HepG2 (cell line): ENCODE results near the gene LRRC73. TPM values are rescaled to one million over a fixed set of nuclear protein-coding genes. Genes with fewer than 3 reads are reported as not detected.

Experiments
- ATAC-seq: fragments of 200-7000 bp; cut with Tn5 transposase; 3 replicates; pipeline ENCODE4 v1.9.1; 2020; ENCODE audit warnings: mild to moderate bottlenecking, moderate library complexity
- BruUV-seq: library from RNA; stranded (reverse); fragments of 400-500 nt; replicated peaks from 2 replicates; lab custom pipeline; 2021; lab: Mats Ljungman, UMichigan
- CTCF ChIA-PET: fragments of 300-600 bp; formaldehyde crosslinking; extraction: SDS; loops from one replicate; lab custom pipeline; 2021; ENCODE audit warnings: low total read pairs, inconsistent platforms, low intra/inter-chr PET ratio; lab: Yijun Ruan, JAX
- POLR2A ChIA-PET: fragments of 350-600 bp; sonication (Branson Sonifier 250); formaldehyde crosslinking; loops from one replicate; lab custom pipeline; 2020; ENCODE audit warnings: antibody characterized with exemption, inconsistent platforms; lab: Yijun Ruan, JAX
- DNase-seq: peaks from one replicate; pipeline ENCODE4 v3.0.0-alpha.2; 2015; ENCODE audit warnings: low spot score
- FAIRE-seq: peaks from 3 replicates; lab custom pipeline; 2011; peaks lifted over from hg19 to GRCh38; lab: Jason Lieb, UNC
- H2AFZ ChIP-seq: one replicate; pipeline ENCODE4 v1.6.1; 2011; ENCODE audit warnings: low read length, inconsistent platforms
- H3K27ac ChIP-seq: fragments of 300-600 bp; 3 replicates; pipeline ENCODE4 v1.8.0; 2011; ENCODE audit warnings: mixed run types, mild to moderate bottlenecking, mixed read lengths, low read length, inconsistent platforms; ENCODE audit not compliant: insufficient read depth; ENCODE audit errors: extremely low read length
- H3K27me3 ChIP-seq, 2 experiments: fragments of 200-600 bp in 1 of 2; 2 replicates in 1 of 2; 3 replicates in 1 of 2; pipeline versions ENCODE4 v1.6.0 to v1.8.0; 2011; ENCODE audit warnings: low read length in 2 of 2, mild to moderate bottlenecking in 2 of 2, moderate library complexity in 2 of 2, inconsistent platforms in 1 of 2; ENCODE audit not compliant: insufficient read depth in 2 of 2, control insufficient read depth in 1 of 2
- H3K36me3 ChIP-seq, 2 experiments: fragments of 200-600 bp in 1 of 2; replicated peaks in 1 of 2; 2 replicates in 1 of 2; 3 replicates in 1 of 2; pipeline versions ENCODE4 v1.5.1 to v1.8.0; 2011; ENCODE audit warnings: low read length in 2 of 2, inconsistent platforms in 1 of 2; ENCODE audit not compliant: insufficient read depth in 2 of 2, control insufficient read depth in 1 of 2
- H3K4me1 ChIP-seq: 2 replicates; pipeline ENCODE4 v1.5.1; 2012; ENCODE audit warnings: low read length, inconsistent platforms; ENCODE audit not compliant: insufficient read depth
- H3K4me2 ChIP-seq: 2 replicates; pipeline ENCODE4 v1.6.0; 2011; ENCODE audit warnings: low read depth, low read length, inconsistent platforms
- H3K4me3 ChIP-seq, 3 experiments: fragments of 200-600 bp in 1 of 3; sonication (generic), shearing (Covaris generic) in 1 of 3; replicated peaks in 1 of 3; 2 replicates each; pipeline ENCODE4 v1.5.1; 2011 to 2016; ENCODE audit warnings: low read length in 3 of 3, inconsistent platforms in 2 of 3, low read depth in 2 of 3, mild to moderate bottlenecking in 2 of 3, control low read depth in 1 of 3, mixed read lengths in 1 of 3; ENCODE audit not compliant: insufficient read depth in 1 of 3
- H3K79me2 ChIP-seq: one replicate; pipeline ENCODE4 v1.6.1; 2011; ENCODE audit warnings: low read length, inconsistent platforms; ENCODE audit not compliant: insufficient read depth
- H3K9ac ChIP-seq: 2 replicates; pipeline ENCODE4 v1.6.0; 2011; ENCODE audit warnings: mild to moderate bottlenecking, low read depth, low read length, inconsistent platforms; ENCODE audit not compliant: insufficient read depth
- H3K9me3 ChIP-seq: 2 replicates; pipeline ENCODE4 v1.5.1; 2012; ENCODE audit warnings: mild to moderate bottlenecking, low read length
- H4K20me1 ChIP-seq: 2 replicates; pipeline ENCODE4 v1.6.0; 2011; ENCODE audit warnings: inconsistent platforms, mild to moderate bottlenecking, low read length, moderate library complexity; ENCODE audit not compliant: insufficient read depth
- GABPA ChIP-seq, 2 experiments: IDR thresholded peaks; 2 replicates each; pipeline ENCODE4 v1.6.1; 2011 to 2016; ENCODE audit warnings: low read depth in 2 of 2, low read length in 1 of 2, missing biosample characterization in 1 of 2, missing genetic modification characterization in 1 of 2
- HOXD1 ChIP-seq: sonication (generic); formaldehyde crosslinking; IDR thresholded peaks from 2 replicates; pipeline ENCODE4 v1.5.0; 2020; ENCODE audit warnings: missing genetic modification reagents
- JDP2 ChIP-seq: sonication (generic); formaldehyde crosslinking; IDR thresholded peaks from 2 replicates; pipeline ENCODE4 v1.8.1; 2022; ENCODE audit warnings: missing genetic modification reagents, borderline replicate concordance
- KIAA2018 ChIP-seq: sonication (generic); formaldehyde crosslinking; IDR thresholded peaks from 2 replicates; pipeline ENCODE4 v1.5.0; 2020; ENCODE audit warnings: mild to moderate bottlenecking, missing genetic modification reagents, borderline replicate concordance
- MXD1 ChIP-seq: sonication (generic); formaldehyde crosslinking; IDR thresholded peaks from 2 replicates; pipeline ENCODE4 v1.4.0; 2020; ENCODE audit warnings: mild to moderate bottlenecking, missing genetic modification reagents
- MYC ChIP-seq: sonication (generic); formaldehyde crosslinking; IDR thresholded peaks from 2 replicates; pipeline ENCODE4 v1.9.0; 2021; ENCODE audit warnings: missing genetic modification reagents, borderline replicate concordance
- SMAD9 ChIP-seq: sonication (generic); formaldehyde crosslinking; IDR thresholded peaks from 2 replicates; pipeline ENCODE4 v1.5.1; 2020; ENCODE audit warnings: mild to moderate bottlenecking, missing genetic modification reagents
- ZNF253 ChIP-seq: sonication (generic); formaldehyde crosslinking; IDR thresholded peaks from 2 replicates; pipeline ENCODE4 v1.8.0; 2022; ENCODE audit warnings: mild to moderate bottlenecking, missing genetic modification reagents, borderline replicate concordance
- ZNF274 ChIP-seq: sonication (generic); formaldehyde crosslinking; IDR thresholded peaks from 2 replicates; pipeline ENCODE4 v1.5.1; 2020; ENCODE audit warnings: mild to moderate bottlenecking, missing genetic modification reagents
- ZNF44 ChIP-seq: sonication (generic); formaldehyde crosslinking; IDR thresholded peaks from 2 replicates; pipeline ENCODE4 v1.5.1; 2020; ENCODE audit warnings: mild to moderate bottlenecking, missing genetic modification reagents
- ZNF576 ChIP-seq: sonication (generic); formaldehyde crosslinking; IDR thresholded peaks from 2 replicates; pipeline ENCODE4 v1.4.0; 2020; ENCODE audit warnings: mild to moderate bottlenecking, missing genetic modification reagents
- ZNF577 ChIP-seq: sonication (generic); formaldehyde crosslinking; IDR thresholded peaks from 2 replicates; pipeline ENCODE4 v1.4.0; 2020; ENCODE audit warnings: mild to moderate bottlenecking, low read depth, missing genetic modification reagents, borderline replicate concordance
- WGBS: methylation state at CpG from one replicate; pipeline ENCODE4 v1.1.6; 2017; ENCODE audit warnings: low lambda C conversion rate; 5-methylcytosine and 5-hydroxymethylcytosine counted together
- in situ Hi-C: cut with HindIII; loops from 2 replicates; pipeline ENCODE4 v1.10.0; 2017; ENCODE audit warnings: low pct_unique_long_range_greater_than_20kb; ENCODE audit not compliant: extremely low pct_ligation_motif_present
- intact Hi-C: fragments of 100-400 bp; cut with micrococcal nuclease; formaldehyde crosslinking; loops from one replicate; pipeline ENCODE4 v1.10.0; 2022; ENCODE audit not compliant: unreplicated experiment
- polyA plus RNA-seq, 8 experiments: library from polyadenylated mRNA; depleted of rRNA in 3 of 8; stranded (reverse) in 7 of 8; unstranded in 1 of 8; fragments of >200 nt; fragmentation: Illumina TruSeq in 4 of 8; extraction: Trizol in 4 of 8; gene quantifications; 2 replicates each; pipeline versions ENCODE4 v1.2.1 to v1.2.3, GENCODE V29; 2011 to 2016; ENCODE audit warnings: low read depth in 4 of 8, missing spikeins in 1 of 8, mixed read lengths in 1 of 8; ENCODE audit not compliant: insufficient read depth in 1 of 8
- total RNA-seq, 5 experiments: library from RNA; depleted of rRNA; stranded (reverse); fragments of >200 nt; fragmentation: Illumina TruSeq; extraction: Trizol; gene quantifications; 2 replicates each; pipeline ENCODE4 v1.2.3, GENCODE V29; 2016; ENCODE audit warnings: low read depth in 1 of 5

LRRC73 gene
- total and polyA plus RNA-seq, 2 of the 13 experiments (the other 11 are each of a cell fraction or from before 2014, with no cell fraction given), result 0.11 to 0.12 TPM

- Histone ChIP-seq H3K4me2 (no peak overlapping the region), H3K27me3 (peaks cover 0 to 5% of the 10 kb centered on the region in 2 experiments; a peak in 1 of 5 replicates), H2AFZ (no peak overlapping the region), H3K9ac (no peak overlapping the region), H4K20me1 (no peaks in the 10 kb centered on the region), H3K79me2 (peaks cover 28% of the 10 kb centered on the region), H3K4me3 (no peak overlapping the region), H3K27ac (no peak overlapping the region), H3K36me3 (peaks cover 52 to 78% of the 10 kb centered on the region in 2 experiments), H3K4me1 (peaks cover 17% of the 10 kb centered on the region), H3K9me3 (no peaks in the 10 kb centered on the region)
- POLR2A ChIA-PET, result interaction anchor here (1.2 to 2.1 kb wide), 3 partner anchors 11 to 108 kb away, joined by 4 to 5 read pairs (median 4); partner anchors contain the start of genes GTPBP2 and LRRC73
- intact Hi-C loops (no loop called here), in situ Hi-C loops (no loop called here)
- FAIRE-seq, result no peak
- no peak for ATAC-seq
- TF ChIP-seq SMAD9 (CRISPR knock-in tag) (no peak), HOXD1 (CRISPR knock-in tag) (no peak), GABPA (IDR thresholded peaks at IDR 0.05; ENCODE audit: low read depth, low read length) (no peak), GABPA (CRISPR knock-in tag; IDR thresholded peaks at IDR 0.05; ENCODE audit: low read depth) (no peak), ZNF576 (CRISPR knock-in tag) (no peak), MXD1 (CRISPR knock-in tag) (no peak), JDP2 (CRISPR knock-in tag) (no peak), MYC (no peak), ZNF577 (CRISPR knock-in tag) (no peak), ZNF44 (CRISPR knock-in tag) (no peak), KIAA2018 (no peak), ZNF253 (CRISPR knock-in tag) (no peak), ZNF274 (CRISPR knock-in tag) (no peak)
- DNase-seq, result no peak
- CTCF ChIA-PET, result no interaction called here
- WGBS, result 84% methylated on average over 2 of the region's 2 CpGs
- no TSS peak for BruUV-seq
Measured at GRCh38 chr6:43521836-43522235, 11.7 kb upstream of the LRRC73 start.
